Fibroblast of skin of left quadriceps (primary cell): ENCODE results near the gene ECM1.

Experiments
- DNase-seq, 2 experiments: peaks; one replicate each; pipeline ENCODE4 v3.0.0-alpha.2; 2013; ENCODE audit warnings: low read depth in 2 of 2

Gene ECM1

DNA sequence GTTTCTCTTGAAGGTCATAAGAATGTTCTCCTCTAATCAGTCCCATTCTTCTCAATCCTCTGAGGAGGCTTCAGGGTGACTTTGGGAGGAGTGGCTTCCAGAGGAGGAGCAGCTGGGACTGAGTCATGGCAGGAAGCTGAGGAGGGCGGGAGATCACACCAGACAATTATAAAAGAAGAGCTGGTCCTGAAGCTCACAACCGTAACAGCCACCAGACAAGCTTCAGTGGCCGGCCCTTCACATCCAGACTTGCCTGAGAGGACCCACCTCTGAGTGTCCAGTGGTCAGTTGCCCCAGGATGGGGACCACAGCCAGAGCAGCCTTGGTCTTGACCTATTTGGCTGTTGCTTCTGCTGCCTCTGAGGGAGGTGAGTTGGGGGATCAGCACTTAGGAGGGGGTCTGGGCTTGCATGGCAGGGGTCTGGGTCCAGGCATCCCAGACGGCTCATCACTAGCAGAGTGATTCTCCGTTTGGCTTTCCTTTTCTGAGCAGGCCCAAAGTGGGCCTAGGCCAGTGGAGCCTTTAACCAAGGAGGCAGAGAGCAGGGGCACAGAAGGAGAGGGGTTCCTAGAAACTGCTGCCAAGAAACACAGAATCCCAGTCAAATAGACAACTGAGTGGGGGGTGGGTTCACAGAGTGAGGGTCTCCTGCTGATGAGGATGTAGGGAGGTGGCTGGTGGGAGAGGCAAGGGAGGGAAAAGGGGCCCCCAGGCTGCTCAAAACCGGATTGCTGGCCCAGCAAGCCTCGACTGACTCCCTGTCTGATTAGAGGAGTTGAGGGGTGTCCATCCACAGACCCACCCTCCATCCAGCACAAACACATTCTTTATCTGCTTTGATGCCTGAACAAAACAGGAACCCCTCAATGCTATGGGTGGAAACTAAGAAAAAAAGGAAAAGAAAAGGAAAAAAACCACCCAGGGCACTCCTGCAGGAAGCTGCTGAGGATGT, at the start of gene ECM1:
TSS of gene ECM1 (plus strand) at position 198 of the 953 bp plus-strand sequence. CDS start at position 299, 101 bp downstream.
- peak in 1 of 2 experiments; percentile 55 for DNase-seq

DNA sequence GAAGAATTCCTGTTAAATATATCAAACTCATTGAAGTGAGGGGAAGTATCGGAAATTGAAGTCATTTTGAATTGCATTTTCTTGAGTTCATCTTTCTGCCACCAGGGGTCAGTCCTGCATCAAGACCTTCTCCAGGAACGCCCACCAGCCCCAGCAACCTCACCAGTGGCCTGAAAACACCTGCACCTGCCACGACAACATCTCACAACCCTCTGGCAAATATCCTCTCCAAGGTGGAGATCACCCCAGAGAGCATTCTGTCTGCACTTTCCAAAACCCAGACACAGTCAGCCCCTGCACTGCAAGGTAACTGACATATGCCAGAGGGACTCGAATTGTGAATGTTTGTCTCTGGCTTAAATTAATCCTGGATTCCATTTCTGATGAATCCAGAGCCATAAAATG, 43.5 kb upstream of the ECM1 start:
- no peak for DNase-seq

DNA sequence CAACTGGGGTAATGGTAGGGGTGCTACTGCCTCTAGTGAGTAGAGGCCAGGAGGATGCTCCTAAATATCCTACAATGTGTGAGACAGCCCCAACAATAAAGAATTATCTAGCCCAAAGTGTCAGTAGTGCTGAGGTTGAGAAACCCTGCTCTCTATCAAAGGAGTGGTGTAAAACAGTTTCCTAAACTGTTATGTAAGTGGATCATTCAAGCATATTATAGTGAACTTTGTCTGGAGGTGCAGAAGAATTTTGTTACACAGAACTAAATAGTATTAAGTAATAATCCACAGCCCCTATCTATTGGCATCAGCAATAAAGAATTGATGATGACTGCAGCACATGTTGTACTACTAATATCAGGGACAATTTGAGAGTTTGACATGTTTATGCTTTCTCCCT, 40.9 kb upstream of the ECM1 start:
- no peak for DNase-seq

DNA sequence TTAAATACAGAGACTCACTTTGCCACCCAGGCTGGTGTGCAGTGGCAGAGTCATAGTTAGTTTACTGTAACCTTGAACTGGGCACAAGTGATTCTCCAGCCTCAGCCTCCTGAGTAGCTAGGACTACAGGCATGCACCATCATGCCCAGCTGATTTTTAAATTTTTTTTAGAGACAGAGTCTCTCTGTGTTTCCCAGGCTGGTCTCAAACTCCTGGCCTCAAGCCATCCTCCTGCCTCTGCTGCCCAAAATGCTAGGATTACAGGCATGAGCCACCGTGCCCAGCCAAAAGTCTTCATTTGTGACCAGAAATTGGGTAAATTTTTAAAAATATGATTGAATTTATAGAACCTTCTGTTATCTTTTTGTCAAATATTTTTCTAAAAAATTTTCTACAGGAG, 38.6 kb upstream of the ECM1 start:
- no peak for DNase-seq

DNA sequence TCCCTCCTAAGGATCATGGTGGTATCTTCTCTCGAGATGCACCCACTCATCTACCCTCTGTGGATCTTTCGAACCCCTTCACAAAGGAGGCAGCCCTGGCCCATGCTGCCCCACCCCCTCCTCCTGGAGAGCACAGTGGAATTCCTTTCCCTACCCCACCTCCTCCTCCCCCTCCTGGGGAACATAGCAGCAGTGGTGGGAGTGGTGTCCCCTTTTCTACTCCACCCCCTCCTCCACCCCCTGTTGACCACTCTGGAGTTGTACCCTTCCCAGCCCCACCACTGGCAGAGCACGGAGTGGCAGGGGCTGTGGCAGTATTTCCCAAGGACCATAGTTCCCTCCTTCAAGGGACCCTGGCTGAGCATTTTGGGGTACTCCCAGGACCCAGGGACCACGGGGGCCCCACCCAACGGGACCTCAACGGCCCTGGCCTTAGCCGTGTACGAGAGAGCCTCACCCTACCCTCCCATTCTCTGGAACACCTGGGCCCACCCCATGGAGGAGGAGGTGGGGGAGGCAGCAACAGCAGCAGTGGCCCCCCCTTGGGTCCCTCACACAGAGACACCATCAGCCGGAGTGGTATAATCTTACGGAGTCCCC, 35.2 kb upstream of the ECM1 start:
- DNase-seq = no peak

DNA sequence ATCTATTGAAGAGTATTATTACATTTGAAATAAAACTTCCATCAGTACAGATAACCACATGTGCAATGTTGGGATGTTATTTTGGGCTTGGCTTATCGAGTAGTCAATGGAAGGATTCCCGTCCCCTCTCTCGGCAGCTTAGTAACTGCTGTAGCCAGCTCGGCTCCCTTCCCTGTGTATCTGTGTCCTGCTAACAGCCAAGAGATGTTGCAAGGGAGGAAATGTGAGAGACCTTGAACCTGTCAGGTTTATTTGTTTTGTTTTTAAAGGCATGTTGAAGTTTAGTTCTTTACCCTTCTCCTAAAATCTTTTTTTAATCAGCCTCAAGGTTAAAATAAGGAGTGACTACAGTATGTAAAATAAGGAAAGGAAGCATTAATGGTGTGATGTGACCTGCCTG, 34.2 kb upstream of the ECM1 start:
- no peak for DNase-seq

DNA sequence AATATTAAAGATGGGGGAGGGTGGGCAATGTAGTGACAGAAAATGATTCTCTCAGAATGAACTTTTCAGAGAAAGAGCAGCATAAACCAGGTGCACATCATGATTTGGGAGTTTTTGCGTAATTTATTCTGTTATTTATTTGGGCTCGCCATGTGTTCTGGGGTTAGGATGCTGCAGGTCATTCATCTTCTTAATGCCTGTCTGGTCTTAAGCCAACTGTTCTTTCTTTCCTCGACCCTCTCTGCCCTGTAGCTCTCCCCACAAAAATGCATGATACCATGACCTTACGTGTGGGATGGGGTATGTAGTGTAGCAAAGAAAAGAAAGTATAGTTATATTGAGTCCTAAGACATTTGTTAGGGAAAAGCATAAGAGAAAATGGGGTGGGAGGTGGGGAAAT, 33.0 kb upstream of the ECM1 start:
- no peak for DNase-seq

DNA sequence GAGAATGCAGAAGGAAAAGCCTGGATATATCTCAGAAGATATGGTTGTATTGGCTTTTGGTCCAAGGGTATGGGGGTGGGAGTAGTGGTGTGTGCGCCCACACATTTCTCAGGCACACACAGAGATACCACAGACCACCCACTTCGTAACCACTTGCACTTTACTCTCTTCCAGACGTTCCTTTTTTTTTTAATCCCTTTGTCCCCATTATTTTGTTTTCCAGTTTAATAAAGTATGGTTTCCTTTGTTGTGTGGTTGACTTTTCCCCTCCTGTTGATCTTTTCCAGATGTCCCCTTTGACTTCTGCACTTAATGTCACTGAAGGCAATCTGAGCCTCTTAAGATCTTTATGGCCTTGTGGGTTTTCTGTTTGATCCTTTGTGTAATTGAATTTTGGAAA, 31.2 kb upstream of the ECM1 start:
- DNase-seq = no peak

DNA sequence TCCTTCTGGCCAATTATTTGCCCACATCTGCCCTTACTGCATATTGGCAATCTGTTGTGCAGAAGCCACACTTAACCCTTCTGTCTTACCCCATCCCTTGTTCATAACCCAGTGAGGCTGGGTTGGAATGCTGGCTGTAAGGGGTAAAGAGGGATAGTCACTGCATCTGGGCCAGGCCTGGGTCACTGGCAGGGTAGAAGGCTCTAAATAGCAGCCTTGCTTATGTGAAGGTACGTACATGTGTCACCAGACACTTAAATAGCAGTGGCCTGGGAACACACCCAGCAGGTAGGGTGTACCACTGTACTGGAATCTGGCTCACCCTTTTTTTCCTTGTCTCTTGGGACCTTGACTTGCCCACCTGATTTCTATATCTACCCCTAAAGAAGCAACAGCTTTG, 30.6 kb upstream of the ECM1 start:
- no peak for DNase-seq

DNA sequence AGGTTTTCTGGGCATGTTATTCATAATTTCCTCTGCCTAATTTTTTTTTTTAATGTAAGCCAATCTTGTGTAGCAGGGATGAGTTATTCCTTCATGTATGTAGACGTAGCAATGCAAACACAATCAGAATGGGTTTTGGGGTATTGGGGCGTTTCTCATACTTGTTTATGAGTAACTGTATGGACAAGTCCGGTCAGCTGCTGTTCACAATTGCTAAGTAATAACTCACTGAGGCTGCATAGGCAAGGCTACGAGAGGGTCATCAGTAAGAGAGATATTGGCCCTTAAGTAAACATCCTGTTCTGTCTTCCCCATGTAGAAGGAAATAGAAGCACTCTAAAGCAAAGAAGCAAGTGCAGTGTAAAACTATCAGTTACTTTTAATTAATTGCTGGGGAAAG, 30.2 kb upstream of the ECM1 start:
- DNase-seq = no peak

DNA sequence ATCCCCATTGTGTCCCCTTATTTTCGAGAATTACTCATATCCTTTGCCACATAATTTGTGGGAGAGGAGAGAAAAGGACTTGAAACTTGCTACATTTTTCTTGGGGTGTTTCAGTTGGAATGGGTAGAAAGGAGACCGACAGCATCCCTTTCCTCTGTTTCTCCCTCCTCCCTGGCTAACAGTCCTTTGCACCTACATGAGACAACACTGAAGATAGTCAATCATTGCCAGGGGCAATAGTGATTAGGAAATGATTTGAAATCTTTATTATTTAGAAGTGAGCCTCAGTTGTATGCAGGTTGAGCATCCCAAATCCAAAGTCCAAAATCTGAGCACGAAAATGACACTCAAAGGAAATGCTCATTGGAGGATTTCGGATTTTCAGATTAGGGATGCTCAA, 28.5 kb upstream of the ECM1 start:
- DNase-seq = no peak

DNA sequence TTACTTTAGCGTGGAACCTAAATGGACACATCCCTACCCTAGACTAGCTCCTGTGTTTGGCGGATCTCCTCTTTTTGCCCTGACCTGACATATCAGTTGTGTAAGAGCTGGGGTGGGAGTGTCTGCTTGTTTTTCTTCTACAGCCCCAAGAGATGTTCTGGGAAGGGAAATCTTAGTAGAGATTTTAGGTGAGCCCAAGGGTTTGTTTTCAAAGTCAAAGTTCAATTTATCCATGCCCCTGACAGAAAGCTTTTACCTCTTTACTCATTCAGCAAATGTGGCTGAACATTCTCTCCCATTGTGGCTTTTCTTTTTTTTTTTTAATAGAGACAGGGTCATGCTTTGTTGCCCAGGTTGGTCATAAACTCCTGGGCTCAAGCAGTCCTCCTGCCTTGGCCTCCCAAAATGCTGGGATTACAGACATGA, 28.0 kb upstream of the ECM1 start:
- no peak for DNase-seq

DNA sequence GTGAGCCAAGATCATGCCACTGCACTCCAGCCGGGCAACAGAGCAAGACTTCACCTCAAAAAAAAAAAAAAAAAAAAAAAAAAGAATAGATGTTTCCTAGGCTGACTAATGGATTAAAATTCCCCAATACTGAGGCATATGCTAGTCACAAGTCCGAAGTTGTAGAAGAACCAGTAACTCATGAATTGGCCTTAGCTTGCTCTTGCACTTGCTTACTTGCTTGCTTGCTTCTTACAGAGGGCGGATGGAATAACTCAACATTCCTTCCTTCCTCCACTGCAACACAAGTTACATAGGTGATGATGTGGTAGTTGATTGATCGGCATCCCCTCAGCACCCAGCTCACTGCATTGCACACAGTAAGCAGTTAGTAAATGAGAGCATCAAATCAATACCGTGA, 23.5 kb upstream of the ECM1 start:
- no peak for DNase-seq

DNA sequence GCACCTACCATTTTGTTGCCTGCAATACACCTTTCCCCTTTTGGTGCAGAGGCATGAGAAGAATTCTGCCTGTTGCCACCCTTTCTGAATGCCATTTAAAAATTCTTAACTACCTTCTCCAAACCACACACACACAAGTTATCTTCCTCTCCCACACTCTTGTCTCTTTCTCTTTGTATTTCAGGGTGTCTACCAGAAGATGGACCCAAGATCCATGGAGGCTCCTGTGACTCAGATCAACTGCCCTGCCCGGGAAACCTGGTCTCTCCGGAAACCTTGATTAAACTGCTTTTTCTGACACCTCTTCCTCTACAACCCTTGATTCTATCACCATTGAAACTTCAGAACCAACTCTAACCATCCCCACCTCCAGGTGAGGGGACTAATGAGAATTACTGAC, 23.0 kb upstream of the ECM1 start:
- no peak for DNase-seq

DNA sequence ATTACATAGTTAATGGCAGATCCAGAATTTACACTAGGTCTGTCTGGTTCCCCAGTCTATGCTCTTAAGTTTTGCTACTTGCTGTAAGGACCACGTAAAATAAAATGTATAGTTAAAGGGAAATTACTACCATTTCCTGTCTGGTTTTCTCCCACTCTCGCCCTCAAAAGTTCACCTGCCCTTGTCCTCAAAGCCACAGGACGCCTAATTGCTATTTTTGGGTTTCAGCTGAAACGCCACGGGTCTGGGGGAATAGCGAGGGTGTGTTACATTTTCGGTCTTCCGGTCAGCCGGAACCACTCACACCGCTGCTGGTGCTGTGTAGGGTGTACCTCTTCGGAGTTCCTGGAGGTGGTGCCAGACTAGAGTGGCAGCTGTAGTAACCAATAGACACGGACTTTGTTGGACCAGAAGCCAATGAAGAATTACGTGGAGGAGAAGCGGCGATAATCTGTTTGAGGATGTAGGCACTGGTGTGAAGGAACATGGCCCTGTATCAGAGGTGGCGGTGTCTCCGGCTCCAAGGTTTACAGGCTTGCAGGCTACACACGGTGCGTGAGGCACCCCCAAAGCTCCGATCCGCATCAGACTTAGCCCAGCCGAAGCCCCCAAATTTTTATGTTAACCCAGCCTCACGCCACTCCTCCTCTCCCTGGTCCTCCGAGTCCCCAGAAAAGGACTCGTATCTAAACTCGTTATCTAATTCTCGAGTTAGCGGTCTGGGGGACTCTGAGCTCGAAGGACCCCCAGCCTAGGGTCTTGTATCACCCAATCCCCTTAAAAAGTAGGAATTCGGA, 20.7 kb upstream of the ECM1 start, which contains the start of gene TARS2:
TSS of gene TARS2 (plus strand) at position 454 of the 797 bp plus-strand sequence. CDS start at position 486, 32 bp downstream.
- peak; percentile 98 to 99 for DNase-seq

DNA sequence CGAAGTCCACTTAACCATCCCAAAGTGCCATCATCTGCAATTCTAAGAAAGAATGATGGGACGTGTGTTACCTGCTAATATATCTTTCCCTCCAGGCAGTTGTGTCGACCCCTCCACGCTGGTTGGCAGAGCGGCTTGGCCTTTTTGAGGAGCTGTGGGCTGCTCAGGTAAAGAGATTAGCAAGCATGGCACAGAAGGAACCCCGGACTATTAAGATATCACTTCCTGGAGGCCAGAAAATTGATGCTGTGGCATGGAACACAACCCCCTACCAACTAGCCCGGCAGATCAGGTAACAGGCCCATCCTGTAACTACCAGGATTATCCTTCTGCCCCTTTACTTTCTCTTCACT, 20.2 kb upstream of the ECM1 start:
- no peak for DNase-seq

DNA sequence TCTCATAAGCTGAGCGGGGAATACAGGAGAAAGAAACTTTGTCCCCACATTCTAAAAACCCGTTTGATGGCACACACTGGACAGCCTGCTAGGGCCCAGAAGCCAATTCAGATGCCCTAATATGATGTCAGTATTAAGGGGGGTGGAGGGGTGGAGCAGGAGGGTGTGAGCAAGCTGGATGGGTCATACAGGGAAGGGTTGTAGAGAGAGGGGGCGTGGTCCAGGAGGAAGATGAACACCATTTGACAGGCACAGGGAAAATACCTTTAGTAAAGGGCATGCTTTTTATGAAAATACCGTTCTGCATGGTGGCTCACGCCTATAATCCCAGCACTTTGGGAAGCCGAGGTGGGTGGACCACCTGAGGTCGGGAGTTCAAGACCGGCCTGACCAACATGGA, 14.7 kb upstream of the ECM1 start:
- DNase-seq = no peak

DNA sequence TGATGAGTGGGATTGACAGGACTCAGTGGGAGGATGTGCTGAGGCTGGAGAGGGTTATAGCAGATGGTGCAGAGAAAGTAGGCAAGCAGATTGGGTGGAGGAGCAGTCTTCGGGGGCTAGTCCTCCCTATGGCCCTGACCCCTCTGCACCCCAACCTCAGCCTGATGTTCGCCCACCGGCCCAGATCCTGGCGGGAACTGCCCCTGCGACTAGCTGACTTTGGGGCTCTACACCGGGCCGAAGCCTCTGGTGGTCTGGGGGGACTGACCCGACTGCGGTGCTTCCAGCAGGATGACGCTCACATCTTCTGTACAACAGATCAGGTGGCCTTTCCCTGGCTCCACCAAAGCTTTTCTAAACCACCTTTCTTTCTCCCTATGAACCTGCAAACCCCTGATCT, 9.6 kb upstream of the ECM1 start:
- no peak for DNase-seq

DNA sequence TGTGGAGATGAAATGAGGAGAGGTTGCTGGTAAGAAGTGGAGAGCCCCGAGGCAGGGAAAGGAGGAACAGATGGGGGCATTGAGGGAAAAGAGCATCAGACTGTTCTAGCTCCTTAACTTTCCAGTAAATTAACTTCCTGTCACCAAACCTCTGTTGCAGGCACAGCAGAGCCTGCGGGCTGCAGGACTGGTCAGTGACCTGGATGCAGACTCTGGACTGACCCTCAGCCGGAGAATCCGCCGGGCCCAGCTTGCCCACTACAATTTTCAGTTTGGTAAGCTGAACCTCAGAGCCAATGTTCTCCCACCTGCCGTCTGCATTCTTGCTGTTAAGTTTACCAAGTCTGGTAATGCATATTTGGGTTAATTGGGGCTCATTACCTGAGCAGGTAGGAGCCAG, 2.5 kb upstream of the ECM1 start:
- DNase-seq = no peak

DNA sequence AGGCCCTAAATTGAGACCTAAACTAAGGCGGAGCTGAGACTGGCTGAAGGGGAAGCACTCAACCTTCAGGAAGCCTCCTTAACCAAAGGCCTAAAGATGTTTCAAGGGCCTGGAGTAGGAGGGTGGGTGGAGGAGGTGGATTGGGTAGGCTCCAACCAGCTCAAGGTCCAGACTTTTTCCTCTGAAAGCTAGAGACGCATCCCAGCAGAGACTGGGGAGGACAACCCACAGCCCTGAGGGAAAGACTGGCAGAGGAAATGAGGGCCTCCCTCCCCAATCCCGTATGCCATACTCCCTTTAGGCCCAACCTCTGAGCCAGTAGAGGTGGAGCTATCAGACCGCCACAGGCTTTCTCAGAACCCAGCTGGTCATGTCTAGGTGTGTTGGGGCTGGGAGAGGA, 1.1 kb downstream of the ECM1 start:
- no peak for DNase-seq

DNA sequence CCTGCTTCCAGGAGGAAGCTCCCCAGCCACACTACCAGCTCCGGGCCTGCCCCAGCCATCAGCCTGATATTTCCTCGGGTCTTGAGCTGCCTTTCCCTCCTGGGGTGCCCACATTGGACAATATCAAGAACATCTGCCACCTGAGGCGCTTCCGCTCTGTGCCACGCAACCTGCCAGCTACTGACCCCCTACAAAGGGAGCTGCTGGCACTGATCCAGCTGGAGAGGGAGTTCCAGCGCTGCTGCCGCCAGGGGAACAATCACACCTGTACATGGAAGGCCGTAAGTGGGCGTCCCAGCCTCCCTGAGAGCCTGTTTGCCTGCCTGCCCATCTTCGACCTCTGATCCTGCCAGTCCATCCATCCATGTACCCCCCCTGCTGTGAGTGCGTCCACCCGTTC, 3.6 kb downstream of the ECM1 start:
- DNase-seq = no peak

DNA sequence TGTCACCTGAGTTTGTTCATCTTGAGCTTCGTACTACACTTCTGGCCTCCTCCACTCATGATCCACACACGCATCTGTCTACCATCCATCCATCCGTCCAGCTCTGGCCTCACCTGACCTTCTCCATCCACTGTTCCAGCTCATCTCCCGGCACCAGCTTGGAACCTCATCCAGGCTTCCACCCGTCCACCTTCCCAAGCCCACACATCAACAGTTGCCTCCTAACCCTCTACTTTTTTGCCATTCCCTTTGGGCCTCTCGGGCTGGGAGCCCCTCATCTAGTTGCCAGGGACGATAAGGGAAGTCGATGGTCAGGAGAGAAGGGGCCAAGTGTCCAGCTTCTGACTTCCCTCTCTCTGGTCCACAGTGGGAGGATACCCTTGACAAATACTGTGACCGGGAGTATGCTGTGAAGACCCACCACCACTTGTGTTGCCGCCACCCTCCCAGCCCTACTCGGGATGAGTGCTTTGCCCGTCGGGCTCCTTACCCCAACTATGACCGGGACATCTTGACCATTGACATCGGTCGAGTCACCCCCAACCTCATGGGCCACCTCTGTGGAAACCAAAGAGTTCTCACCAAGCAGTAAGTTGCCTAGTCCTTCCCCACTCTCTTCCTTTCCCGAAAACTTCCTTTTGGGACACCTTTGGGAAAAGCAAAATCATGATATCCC, 4.2 kb downstream of the ECM1 start:
- no peak for DNase-seq
